HG03060 (cell line): ENCODE results near the gene MARCKSL1.
"Not testable (repeated sequence)": the region's sequence is repeated elsewhere in the genome, so short reads cannot be mapped to it uniquely, and the experiment has no call there.

Experiments
- ATAC-seq: cut with Tn5 transposase; IDR thresholded peaks from one replicate; pipeline ENCODE4 v1.9.1; 2021; ENCODE audit warnings: low read depth, moderate number of reproducible peaks; ENCODE audit not compliant: unreplicated experiment

The MARCKSL1 gene

DNA sequence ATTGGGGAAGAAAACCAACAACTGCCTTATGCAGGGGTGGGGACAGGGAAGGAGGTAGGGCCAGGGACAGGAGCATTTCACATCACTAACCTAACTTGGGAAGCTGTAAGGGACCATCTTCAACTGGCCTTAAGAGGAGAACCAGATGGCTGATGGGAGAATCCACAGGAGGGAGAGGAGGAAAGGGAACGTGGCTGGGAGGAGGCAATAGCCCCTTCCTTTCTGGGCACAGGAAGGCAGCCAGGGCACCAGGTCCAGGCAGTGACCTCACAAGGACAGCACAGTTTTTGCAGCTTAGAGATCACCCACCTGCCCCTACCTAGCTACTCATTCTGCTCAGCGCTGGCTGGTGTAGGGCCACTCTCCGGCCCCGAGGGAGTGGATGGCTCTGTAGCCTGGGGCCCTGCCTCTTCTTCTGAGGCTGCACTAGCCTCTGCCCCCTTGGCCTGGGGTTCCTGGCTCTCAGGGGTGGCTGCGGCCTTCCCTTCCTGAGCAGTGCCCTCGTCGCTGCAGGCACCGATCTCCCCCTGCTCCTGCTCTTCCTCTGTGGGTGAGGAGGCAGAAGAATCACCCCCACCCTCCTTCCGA, 1.7 kb downstream of the MARCKSL1 start:
- ATAC-seq = no peak

DNA sequence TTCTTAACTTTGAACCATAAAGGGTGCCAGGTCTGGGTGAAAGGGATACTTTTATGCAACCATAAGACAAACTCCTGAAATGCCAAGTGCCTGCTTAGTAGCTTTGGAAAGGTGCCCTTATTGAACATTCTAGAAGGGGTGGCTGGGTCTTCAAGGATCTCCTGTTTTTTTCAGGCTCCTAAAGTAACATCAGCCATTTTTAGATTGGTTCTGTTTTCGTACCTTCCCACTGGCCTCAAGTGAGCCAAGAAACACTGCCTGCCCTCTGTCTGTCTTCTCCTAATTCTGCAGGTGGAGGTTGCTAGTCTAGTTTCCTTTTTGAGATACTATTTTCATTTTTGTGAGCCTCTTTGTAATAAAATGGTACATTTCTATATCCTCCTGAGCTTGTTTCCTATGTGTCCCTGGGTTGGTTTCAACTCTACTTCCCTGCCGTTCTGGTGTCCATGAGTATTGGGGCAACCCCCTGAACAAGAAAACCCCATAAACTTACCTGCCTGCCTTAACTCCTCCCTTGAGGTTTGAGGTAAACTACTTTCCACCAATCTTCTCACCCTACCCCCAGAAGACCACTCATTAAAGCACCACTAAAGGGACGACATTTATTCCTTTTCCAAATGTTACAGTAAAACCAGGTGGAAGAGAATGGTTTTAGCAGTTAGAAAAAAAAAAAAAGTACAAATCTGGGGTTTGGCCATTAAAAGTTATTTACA, 2.6 kb downstream of the MARCKSL1 start:
- ATAC-seq = no peak

DNA sequence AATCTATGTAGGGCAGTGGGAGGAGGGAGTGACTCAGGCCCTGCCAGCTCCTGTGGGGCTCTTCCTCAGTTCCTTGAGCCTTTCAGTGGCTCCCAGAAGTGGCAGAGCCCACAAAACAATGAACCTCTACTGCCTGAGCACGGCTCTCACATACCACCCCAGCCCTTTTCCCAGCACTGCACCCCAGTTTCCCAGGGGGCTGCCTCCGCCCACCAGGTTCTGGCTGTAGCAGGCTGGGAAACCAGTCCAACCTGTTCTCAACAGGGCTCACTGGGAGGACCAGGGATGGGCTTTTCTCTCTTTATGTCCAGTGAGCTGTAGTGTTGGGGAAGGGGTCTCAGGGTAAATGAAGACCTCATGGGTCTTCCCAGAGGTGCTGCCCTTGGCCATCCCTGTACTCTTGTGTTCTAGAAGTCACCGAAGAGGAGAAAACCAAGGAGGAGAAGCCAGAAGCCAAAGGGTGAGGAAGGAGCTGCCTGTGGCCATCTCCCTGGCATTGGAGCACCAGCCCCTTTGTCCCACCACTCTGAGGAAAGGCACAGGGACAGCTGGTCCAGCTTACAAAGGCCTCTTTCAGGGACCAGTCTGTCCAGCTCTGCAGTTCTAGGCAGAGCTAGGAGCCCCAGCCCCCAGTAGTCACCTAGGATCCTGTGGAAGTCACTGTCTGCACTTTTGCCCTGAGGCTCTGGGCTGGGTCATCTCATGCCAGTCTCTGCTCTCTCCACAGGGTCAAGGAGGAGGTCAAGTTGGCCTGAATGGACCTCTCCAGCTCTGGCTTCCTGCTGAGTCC, 3.5 kb downstream of the MARCKSL1 start:
- ATAC-seq = no peak

DNA sequence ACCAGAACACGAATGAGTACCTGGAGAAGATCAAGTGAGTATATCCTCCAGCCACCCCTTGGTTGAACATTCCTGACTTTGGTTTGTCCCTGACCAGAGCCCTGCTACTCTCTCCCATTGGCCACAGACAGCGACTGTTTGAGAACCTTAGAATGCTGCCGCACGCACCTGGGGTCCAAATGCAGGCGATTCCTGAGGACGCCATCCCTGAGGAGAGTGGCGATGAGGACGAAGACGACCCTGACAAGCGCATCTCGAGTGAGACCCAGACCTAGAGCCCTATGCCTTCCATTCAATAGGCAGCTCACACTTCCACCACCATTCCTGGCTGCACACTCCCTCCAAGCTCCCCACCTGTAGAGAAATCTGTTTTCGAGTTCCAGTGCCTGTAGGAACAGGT, 4.5 kb downstream of the MARCKSL1 start:
- no peak for ATAC-seq

DNA sequence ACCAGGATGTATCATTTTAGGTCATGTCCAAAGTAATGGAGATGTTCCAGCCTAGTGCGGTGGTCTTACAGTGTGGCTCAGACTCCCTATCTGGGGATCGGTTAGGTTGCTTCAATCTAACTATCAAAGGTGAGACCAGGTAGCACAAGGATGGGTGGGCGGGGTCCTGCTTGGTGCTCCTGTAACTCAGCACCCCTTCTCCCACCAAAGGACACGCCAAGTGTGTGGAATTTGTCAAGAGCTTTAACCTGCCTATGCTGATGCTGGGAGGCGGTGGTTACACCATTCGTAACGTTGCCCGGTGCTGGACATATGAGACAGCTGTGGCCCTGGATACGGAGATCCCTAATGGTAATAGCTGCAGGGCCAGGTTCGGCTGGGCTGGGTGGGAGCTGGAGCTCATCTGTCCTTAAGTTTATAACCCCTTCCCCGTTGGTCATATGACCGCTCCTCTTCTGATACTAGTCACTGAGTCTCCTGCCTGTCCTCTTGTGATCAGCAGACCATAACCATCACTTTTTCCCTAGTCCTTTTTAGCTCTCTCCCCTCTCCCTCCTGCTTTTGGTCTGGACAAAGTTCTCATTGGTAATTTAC, 5.4 kb downstream of the MARCKSL1 start:
- ATAC-seq = no peak

DNA sequence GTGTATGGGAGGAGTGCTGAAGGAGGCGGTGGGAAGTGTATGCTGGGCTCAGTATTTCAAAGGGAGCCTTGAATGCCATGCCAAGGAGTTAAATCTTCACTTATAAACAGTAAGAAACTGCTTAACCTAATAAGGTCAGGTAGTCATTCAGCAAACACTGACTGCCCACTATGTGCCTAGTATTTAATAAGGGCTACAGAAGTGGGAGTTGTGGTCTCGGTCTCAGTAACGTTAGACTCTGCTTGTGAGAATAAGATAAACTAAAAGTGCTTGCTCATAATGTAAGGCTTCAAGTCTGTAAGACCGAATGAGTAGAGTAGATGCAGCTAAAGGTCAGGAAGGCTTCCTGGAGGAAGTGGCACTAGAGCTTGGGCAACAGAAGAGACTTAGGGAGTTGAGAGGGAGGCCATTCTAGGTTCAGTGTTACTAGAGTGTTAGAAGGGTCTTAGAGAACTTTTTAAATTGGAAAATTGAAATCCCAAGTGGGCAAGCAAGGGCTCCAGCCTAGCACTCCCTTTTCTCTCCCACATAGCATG, 6.0 kb downstream of the MARCKSL1 start:
- ATAC-seq = no peak

- no peak for ATAC-seq
These were observed 8.8 kb downstream of the MARCKSL1 start for GRCh38 chr1:32327204-32327603.

GRCh38 chr1:32321712-32322291, 14.2 kb downstream of the MARCKSL1 start:
- no peak for ATAC-seq

GRCh38 chr1:32318127-32318869, 17.7 kb downstream of the MARCKSL1 start:
- no peak for ATAC-seq

- no peak for ATAC-seq
These were observed 19.1 kb downstream of the MARCKSL1 start for GRCh38 chr1:32316903-32317277.

DNA sequence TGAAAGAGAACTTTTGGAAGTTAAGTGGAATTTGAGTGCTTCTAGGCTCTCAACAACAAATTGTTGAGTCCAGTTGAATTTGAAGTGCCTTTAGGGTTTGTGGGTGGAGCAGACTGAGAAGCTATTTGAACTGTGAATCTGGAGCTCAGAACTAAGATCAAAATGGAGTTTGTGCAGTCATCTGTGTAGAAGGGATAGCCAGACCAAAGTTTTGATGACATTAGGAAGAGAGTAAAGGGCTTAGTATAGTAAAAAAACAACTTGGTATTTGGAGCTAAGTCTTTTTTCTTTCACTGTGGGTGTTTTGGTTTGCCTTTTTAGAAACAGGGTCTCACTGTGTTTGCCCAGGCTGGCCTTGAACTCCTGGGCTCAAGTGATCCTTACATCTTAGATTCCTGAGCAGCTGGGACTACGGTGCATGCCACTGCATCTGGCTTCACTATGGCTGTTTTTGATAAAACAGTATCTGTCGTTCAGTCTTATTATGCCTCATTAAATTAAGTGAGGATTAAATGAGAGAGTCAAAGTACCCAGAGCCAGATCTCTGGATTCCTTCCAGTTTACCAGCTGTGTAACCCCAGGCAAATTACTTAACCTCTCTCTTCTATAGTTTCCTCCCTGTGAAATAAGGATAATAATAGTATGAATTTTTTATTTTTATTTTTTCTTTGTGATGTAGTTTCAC, 24.2 kb downstream of the MARCKSL1 start:
- no peak for ATAC-seq

DNA sequence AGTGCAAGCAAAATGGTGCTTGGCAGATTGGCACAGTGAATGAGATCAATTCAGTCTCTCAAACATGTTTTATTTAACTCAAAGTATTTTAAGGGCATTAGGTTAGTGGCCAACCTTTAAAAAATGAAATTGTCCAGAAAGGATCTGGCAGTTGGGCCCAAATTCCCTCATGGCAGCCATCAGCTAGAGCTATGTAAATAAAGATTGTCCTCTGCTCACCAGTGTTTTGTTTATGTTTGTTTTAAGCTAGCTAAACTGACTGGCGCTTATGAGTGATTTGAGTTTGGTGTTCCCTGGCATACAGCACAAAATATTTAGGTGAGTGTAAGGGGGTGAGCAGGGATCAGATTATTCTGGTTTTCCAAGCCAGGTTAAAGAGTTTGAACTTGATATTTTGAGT, 26.1 kb downstream of the MARCKSL1 start:
- ATAC-seq = no peak

GRCh38 chr1:32307324-32307723, 28.7 kb downstream of the MARCKSL1 start:
- no peak for ATAC-seq

GRCh38 chr1:32305310-32305709, 30.7 kb downstream of the MARCKSL1 start:
- no peak for ATAC-seq

- ATAC-seq = no peak
These were observed 31.9 kb downstream of the MARCKSL1 start for GRCh38 chr1:32303997-32304622.

GRCh38 chr1:32303358-32303757, 32.7 kb downstream of the MARCKSL1 start:
- ATAC-seq = no peak

DNA sequence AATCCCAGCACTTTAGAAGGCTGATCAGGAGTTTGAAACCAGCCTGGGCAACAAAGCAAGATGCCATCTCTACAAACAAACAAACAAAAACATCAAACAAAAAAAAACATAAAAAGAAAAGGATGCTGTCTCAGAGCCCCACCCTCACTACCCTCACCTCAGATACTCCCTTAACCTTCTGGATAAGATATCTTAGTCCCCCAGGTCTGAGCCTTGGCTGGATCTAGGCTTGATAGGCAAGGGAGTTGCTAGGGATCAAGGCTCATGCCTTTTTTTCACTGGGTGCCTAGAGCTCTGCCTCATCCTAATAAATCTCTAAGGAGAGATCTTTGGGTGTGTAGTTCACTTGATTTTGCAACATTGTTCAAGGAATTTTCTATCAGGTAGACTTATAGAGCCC, 36.7 kb downstream of the MARCKSL1 start:
- no peak for ATAC-seq

DNA sequence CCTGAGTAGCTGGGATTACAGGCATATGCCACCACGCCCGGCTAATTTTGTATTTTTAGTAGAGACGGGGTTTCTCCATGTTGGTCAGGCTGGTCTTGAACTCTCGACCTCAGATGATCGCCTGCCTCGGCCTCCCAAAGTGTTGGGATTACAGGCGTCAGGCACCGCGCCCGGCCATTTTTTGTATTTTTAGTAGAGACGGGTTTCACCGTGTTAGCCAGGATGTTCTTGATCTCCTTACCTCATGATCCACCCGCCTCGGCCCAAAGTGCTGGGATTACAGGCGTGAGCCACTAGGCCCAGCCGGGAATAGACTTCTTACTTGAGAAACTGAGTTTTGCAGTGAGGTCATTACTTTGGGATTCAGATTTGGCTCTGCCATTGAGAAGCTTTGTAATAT, 37.8 kb downstream of the MARCKSL1 start:
- not testable (repeated sequence) for ATAC-seq
